ENCODE measurements around the gene PLPPR4. TPM values are rescaled to one million over a fixed set of nuclear protein-coding genes. Genes with fewer than 3 reads are reported as not detected.

PLPPR4 gene
- total and polyA plus RNA-seq, 2 of the 4 experiments (the other 2 are of a cell fraction): 4.5 to 7.0 TPM

GRCh38 chr1:99277066-99277465, 12.8 kb downstream of the PLPPR4 start:
- in situ Hi-C loops (cut with MboI; ENCODE audit: low sequenced_read_pairs) (no loop called here), intact Hi-C loops (cut with micrococcal nuclease) (no loop called here), dilution Hi-C loops (cut with HindIII; ENCODE audit: low sequenced_read_pairs, unreplicated experiment) (no loop called here)
- POLR2A ChIA-PET (ENCODE audit: unreplicated experiment): no interaction called here
- Histone ChIP-seq H3K79me1 (ENCODE audit: low read depth in 1 of 2, low read length in 2 of 2) (peaks cover 0 to 4% of the 10 kb centered on the region in 2 experiments; a peak in 1 of 4 replicates), H2BK120ac (ENCODE audit: low read depth, low read length) (no peak overlapping the region), H4K8ac (ENCODE audit: low read depth in 2 of 2, low read length in 2 of 2) (no peak overlapping the region), H3K4me1 (ENCODE audit: control insufficient read depth, insufficient read depth, low read length) (peaks cover 2% of the 10 kb centered on the region; the same call in 1 of the 2 replicates), H3K56ac (ENCODE audit: extremely low read depth, insufficient read depth, low read length) (no peak overlapping the region), H3K23ac (ENCODE audit: low read depth, low read length) (no peak overlapping the region), H2AK9ac (replicated peaks; ENCODE audit: low read depth, low read length, poor library complexity) (no peak overlapping the region), H3K4ac (ENCODE audit: low read depth, low read length) (no peak overlapping the region), H3K36me3 (ENCODE audit: control insufficient read depth, insufficient read depth, low read length) (no peaks in the 10 kb centered on the region), H3K9ac (ENCODE audit: low read depth, low read length) (no peak overlapping the region), H4K20me1 (ENCODE audit: insufficient read depth, low read length) (no peaks in the 10 kb centered on the region), H3K4me2 (ENCODE audit: low read depth, low read length) (no peak overlapping the region), H2BK5ac (ENCODE audit: low read depth, low read length, poor library complexity, severe bottlenecking) (no peak overlapping the region), H3K14ac (replicated peaks; ENCODE audit: low read depth, low read length) (no peak overlapping the region), H4K91ac (ENCODE audit: insufficient read depth, low read depth, low read length) (no peak overlapping the region), H3K27me3 (ENCODE audit: control insufficient read depth, insufficient read depth, low read length) (no peaks in the 10 kb centered on the region), H3K18ac (ENCODE audit: low read depth, low read length) (no peak overlapping the region), H4K5ac (ENCODE audit: low read depth, low read length) (no peak overlapping the region), H3K9me3 (ENCODE audit: control insufficient read depth, insufficient read depth, low read length) (no peaks in the 10 kb centered on the region), H2BK15ac (ENCODE audit: low read depth, low read length) (no peak overlapping the region), H3K27ac (ENCODE audit: insufficient read depth, low read length) (no peak overlapping the region), H3K4me3 (ENCODE audit: insufficient read depth, low read depth, low read length) (no peak overlapping the region), H2AK5ac (ENCODE audit: low read depth, low read length) (no peak overlapping the region), H2AFZ (replicated peaks; ENCODE audit: low read length, poor library complexity) (no peak overlapping the region), H3K9me1 (ENCODE audit: insufficient read depth, low read length) (peaks cover 2% of the 10 kb centered on the region; the same call in 1 of the 2 replicates), H2BK20ac (ENCODE audit: low read depth, low read length) (no peak overlapping the region)
- no TSS peak for BruUV-seq (replicated peaks)
- WGBS, 2 experiments (ENCODE audit: extremely low coverage in 2 of 2, insufficient read length in 1 of 2): no CpG with 5 or more reads among the region's 1 CpG
- no peak for TF ChIP-seq RFX5 (IDR thresholded peaks at IDR 0.05; ENCODE audit: low read depth, low read length)
- TF ChIP-seq CHD1 (IDR thresholded peaks at IDR 0.05; ENCODE audit: low read depth, low read length): no peak
- TF ChIP-seq MAZ (IDR thresholded peaks at IDR 0.05; ENCODE audit: borderline replicate concordance, low read depth, low read length): no peak
- no peak for TF ChIP-seq MAFK (IDR thresholded peaks at IDR 0.05; ENCODE audit: low read depth, low read length)
- no peak for TF ChIP-seq CTCF (conservative IDR thresholded peaks at IDR 0.05; ENCODE audit: low read depth, low read length)
- no peak for TF ChIP-seq RCOR1 (IDR thresholded peaks at IDR 0.05; ENCODE audit: insufficient replicate concordance, low read length)
- no peak for TF ChIP-seq BHLHE40 (IDR thresholded peaks at IDR 0.05; ENCODE audit: low read depth, low read length)
- no peak for TF ChIP-seq MXI1 (IDR thresholded peaks at IDR 0.05; ENCODE audit: borderline replicate concordance, low read depth, low read length)
- TF ChIP-seq FOS (IDR thresholded peaks at IDR 0.05; ENCODE audit: low read depth, low read length): no peak
- TF ChIP-seq ELK1 (IDR thresholded peaks at IDR 0.05; ENCODE audit: borderline replicate concordance, low read depth, low read length): no peak
- CTCF ChIA-PET: no interaction called here
- ATAC-seq (ENCODE audit: low read depth): no peak
- DNase-seq: no peak

Data from IMR-90 (cell line).